ENCODE results near the gene EPB41.
"Not testable (repeated sequence)": the region's sequence is repeated elsewhere in the genome, so short reads cannot be mapped to it uniquely, and the experiment has no call there.

GRCh38 chr1:29092704-29093103 lies 178.3 kb downstream of the EPB41 start:
- not testable (repeated sequence) for TF ChIP-seq CTCF, POLR2A (IDR thresholded peaks at IDR 0.05)
